ENCODE results near the gene INHBA.

The INHBA gene

DNA sequence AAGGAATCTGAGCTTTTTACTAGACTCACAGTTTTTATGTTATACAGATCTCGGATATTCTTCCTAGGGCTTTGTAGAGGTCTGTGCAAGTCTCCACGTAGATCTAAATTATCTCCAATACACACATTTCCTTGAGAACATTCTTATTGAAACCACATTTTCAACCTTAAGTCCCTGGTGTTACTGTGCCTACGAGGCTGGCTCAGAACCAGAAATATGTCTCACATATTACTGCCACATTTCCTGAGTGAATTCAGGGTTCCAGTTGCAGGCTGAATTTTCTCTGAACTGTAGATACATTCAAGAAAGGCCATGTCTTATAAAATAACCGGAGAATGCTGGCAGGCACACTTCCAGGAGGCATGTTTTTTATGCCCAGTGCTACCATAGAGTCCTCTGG lies 46.5 kb downstream of the INHBA start:
- no peak overlapping the region for H3K27ac ChIP-seq
- TF ChIP-seq, protein P1, sequence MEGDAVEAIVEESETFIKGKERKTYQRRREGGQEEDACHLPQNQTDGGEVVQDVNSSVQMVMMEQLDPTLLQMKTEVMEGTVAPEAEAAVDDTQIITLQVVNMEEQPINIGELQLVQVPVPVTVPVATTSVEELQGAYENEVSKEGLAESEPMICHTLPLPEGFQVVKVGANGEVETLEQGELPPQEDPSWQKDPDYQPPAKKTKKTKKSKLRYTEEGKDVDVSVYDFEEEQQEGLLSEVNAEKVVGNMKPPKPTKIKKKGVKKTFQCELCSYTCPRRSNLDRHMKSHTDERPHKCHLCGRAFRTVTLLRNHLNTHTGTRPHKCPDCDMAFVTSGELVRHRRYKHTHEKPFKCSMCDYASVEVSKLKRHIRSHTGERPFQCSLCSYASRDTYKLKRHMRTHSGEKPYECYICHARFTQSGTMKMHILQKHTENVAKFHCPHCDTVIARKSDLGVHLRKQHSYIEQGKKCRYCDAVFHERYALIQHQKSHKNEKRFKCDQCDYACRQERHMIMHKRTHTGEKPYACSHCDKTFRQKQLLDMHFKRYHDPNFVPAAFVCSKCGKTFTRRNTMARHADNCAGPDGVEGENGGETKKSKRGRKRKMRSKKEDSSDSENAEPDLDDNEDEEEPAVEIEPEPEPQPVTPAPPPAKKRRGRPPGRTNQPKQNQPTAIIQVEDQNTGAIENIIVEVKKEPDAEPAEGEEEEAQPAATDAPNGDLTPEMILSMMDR (conservative IDR thresholded peaks at IDR 0.05), result no peak

DNA sequence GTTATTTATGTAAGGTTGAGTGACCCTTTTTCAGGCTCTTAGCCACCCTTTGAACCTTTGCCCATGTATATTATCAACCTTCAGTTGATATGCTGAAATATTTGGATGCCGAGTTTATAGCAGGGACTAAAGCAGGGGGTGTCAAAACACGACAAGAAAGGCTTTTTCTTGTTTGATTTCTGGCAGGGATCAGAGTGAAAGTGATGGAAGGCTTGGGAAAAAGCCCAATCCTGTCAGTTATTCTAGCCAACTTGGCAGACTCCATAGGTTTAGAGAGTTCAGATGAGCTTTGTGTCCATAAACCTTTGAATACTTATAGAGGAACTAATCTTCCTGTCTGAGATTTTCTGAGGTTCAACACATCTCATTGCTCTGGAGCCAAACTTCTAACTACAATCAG lies 47.5 kb downstream of the INHBA start:
- TF ChIP-seq, protein P1 (conservative IDR thresholded peaks at IDR 0.05), result no peak
- H3K27ac ChIP-seq, result no peak overlapping the region

DNA sequence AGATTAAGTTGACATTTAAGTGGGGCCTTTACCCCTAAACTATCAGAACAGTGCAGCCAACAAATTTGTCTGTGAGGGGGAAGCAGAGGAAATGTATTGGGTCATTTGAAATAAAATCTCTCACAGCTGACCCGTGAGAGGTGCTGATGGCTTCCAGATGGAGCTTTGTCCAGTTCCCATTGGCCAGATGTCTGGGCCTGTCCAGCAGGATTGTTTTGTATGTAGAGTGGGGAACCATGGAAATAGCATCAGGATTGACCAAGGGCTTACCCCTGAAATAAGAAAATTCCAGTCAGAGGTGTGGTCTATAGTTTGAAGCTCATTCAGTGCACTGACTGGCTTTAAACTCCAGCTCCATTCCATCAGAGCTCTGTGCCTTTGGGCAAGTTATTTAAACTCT lies 50.6 kb downstream of the INHBA start:
- H3K27ac ChIP-seq, result no peak overlapping the region
- TF ChIP-seq, protein P1 (conservative IDR thresholded peaks at IDR 0.05), result no peak

DNA sequence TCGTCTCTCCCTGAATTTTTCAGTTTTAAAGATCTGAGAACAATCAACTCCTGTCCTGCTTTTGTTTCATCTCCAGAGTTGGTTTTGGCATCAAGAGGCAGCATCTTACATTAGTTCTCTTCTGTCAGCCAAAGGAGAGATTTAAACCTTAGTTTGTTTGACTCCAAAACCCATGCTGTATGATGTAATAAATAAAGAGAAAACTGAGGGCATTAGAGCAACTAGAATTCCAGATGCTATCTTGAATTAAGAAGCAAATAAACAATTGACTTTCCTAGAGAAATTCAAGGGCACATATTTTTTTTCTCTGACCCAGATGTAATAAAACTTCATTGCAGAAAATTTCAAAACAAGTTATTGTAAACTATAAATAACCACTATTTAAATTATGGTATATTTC lies 54.4 kb downstream of the INHBA start:
- no peak overlapping the region for H3K27ac ChIP-seq
- TF ChIP-seq, protein P1 (conservative IDR thresholded peaks at IDR 0.05), result no peak

DNA sequence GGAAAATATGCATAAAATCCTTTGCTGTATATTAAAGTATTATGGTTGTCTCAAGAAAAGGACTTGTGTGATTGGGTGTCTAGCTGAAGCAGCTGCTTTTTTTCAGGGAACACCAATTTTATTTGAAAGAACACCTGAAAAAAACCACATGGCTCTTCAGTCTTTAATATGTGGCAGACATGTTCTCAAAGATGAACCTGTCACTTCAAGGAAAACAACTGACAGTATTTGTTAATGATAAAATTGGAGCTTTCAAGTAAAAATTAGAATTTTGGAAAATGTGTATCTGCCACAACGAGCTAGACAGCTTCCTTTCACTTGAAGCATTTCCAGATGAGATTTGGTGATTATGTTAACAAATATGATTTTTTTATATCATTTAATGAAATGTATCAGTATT lies 59.3 kb downstream of the INHBA start:
- no peak overlapping the region for H3K27ac ChIP-seq
- TF ChIP-seq, protein P1 (conservative IDR thresholded peaks at IDR 0.05), result no peak

DNA sequence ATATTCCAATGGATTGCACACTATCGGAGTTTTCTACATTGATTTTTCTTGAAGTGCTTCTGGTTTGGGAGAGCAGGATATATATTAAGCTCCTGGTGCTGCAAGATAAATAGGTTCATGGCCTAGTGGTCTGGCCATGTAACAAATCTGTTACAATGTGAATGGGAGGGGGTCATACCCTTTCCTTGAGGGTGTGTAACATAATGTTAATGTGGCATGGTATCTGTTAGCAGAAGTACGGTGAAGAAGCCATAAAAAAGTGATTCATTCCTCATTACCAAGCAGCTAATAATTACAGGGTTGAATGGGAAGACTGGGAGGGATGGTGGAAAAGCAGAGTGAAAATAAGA lies 61.2 kb downstream of the INHBA start:
- H3K27ac ChIP-seq, result no peak overlapping the region
- TF ChIP-seq, protein P1 (conservative IDR thresholded peaks at IDR 0.05), result no peak

DNA sequence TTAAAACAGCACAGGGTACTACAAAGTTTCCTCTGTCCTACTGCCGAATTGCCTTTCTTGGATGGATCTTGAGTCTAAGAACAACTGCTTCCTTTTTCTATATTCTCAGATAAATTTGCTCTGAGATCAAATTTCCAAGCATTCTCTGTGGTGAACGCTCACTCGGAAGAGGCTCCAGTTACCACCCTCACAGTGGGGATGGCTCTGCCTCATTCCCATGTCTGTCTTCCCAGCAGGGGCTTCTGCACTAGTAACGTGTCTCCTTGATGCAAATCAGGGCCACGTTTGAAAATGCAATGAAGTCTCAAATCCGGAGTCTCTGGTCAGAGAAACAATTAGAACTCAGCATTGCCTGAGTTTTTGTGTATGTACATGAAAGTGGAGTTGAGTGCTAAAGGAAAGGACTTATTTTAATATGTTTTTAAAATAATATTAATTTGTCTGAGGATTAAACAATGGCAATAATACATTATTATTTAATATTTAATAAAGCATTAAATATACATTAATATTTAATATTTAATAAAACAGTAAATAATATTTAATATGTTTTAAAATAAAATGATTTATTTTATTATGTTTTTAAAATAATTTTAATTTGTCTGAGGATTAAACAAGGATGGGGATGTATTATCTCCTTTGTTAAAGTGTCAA lies 61.8 kb downstream of the INHBA start:
- H3K27ac ChIP-seq, result no peak overlapping the region
- TF ChIP-seq, protein P1 (conservative IDR thresholded peaks at IDR 0.05), result no peak

All from VCaP (cell line).